HG03045 (cell line): Measurements from ENCODE around the gene GUSB.
"Not testable (repeated sequence)": the region's sequence is repeated elsewhere in the genome, so short reads cannot be mapped to it uniquely, and the experiment has no call there.

ENCODE experiments used
- ATAC-seq: cut with Tn5 transposase; IDR thresholded peaks from one replicate; pipeline ENCODE4 v1.9.1; 2021; ENCODE audit warnings: mild to moderate bottlenecking, moderate library complexity; ENCODE audit not compliant: unreplicated experiment

GUSB gene

DNA sequence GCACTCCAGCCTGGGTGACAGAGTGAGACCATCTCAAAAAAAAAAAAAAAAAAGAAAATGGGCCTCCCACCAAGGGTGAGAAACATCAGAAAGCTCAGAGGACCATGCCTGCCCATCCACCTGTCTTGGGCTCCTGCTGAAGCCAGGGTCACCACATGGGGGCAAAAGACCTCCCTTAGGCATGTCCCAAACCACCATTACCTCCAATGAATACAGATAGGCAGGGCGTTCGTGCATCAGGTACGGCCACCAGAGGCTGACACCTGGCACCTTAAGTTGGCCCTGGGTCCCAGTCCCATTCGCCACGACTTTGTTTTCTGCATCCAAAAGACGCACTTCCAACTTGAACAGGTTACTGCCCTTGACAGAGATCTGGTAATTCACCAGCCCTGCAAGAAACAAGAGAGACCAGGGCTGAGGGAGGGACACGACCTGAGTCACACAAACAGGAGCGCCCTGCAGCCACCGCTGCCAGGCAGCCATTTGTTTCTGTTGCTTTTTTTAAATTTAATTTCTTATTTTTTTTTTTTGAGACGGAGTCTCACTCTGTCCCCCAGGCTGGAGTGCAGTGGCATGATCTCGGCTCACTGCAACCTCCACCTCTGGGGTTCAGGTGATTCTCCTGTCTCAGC is 6.1 kb downstream of the GUSB start:
- no peak for ATAC-seq

DNA sequence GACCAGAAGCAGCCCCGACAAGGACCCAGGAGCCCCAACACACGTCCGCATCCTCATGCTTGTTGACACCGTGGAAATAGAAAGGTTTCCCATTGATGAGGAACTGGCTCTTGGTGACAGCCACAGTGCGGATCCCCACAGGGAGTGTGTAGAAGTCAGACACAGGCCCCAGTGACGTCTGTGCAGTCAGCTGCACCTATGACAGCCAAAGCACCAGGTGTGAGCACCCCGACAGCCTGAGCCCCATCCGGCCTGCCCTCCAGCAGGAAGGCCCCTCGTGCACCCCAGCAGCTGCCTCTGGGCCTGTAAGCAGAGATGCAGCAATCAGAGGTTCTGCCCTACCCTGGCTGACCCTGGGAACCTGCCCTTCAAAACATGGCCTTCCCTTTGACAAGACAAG is 7.1 kb downstream of the GUSB start:
- no peak for ATAC-seq

DNA sequence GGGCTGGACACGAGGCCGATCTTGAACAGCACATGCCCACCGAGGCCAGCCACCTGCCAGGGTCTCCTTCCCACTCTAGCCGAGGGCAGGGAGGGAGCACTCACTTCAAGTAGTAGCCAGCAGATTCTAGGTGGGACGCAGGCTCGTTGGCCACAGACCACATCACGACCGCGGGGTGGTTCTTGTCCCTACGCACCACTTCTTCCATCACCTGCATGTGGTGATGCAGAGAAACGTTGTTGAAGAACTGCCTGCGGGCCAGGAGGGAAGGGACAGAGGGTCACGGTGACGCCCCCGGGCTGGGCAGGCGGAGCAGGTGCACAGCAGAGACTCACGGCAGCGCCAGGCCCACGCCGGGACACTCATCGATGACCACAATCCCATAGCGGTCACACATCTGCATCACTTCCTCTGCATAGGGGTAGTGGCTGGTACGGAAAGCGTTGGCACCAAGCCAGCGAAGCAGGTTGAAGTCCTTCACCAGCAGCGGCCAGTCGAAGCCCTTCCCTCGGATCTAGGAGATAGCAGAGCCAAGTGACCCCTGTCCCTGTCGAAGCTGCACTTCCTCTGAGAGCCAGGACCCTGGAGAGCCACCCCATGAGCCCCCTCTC is 7.7 kb downstream of the GUSB start:
- no peak for ATAC-seq

DNA sequence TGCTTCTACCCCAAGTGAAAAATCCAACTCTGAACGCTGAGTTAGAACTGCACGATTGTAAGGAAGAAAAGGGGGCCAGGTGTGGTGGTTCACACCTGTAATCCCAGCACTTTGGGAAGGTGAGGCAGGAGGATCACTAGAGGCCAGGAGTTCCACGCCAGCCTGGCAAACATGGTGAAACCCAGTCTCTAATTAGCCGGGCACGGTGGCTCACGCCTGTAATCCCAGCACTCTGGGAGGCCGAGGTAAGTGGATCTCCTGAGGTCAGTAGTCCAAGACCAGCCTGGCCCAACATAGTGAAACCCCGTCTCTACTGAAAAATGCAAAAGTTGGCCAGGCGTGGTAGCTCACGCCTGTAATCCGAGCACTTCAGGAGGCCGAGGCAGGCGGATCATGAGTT is 9.0 kb downstream of the GUSB start:
- no peak for ATAC-seq

DNA sequence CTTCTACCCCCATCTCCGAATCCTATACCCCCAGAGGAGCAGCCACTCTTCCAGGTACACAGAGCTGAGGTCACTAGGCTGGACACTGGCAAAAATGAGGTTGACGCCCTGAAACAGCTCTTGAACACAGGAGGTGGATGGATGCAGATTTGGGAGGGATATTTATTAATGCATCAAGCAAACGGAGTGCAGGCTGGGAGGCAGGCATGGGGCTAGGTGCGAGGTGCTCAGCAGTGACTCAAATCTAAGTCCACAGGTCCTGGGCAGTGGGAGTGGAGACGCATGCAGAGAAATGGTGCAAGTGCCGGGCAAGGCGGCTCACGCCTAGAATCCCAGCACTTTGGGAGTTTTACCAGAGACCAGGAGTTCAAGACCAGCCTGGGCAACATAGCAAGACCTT is 11.0 kb downstream of the GUSB start:
- ATAC-seq = no peak

DNA sequence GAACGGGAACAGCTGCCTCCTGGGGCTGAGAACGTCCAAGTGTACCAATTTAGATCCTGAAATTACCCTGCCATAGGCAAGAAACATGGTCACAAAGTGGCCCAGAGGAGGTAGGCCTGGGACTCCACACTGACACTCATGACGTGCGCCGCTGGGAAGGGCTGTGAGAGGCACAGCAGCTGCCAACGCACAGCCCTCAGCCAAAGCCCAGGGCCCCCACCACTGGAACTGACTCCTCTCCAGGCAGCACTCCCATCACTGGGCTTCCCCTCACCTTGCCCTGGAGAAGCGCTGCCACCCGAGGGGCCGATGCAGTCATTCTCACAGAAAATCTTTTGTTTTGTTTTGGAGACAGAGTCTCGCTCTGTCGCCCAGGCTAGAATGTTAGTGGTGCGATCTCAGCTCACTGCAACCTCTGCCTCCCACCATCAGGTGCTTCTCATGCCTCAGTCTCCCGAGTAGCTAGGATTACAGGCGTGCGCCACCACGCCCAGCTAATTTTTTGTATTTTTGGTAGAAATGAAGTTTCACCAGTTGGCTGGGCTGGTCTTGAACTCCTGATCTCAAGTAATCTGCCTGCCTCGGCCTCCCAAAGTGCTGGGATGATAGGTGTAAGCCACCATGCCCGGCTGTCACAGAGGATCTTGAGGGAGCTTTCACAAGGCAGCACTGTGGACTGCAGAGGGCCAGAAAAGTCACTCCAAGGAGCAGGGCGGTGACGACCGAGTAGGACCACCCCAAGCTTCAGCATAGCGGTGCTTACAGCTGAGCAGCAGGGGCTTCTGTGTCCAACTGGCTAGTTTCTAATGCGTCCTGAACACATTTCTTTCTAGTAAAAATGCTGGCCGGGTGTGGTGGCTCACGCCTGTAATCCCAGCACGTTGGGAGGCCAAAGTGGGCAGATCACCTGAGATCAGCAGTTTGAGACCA is 13.5 kb downstream of the GUSB start:
- ATAC-seq = no peak

DNA sequence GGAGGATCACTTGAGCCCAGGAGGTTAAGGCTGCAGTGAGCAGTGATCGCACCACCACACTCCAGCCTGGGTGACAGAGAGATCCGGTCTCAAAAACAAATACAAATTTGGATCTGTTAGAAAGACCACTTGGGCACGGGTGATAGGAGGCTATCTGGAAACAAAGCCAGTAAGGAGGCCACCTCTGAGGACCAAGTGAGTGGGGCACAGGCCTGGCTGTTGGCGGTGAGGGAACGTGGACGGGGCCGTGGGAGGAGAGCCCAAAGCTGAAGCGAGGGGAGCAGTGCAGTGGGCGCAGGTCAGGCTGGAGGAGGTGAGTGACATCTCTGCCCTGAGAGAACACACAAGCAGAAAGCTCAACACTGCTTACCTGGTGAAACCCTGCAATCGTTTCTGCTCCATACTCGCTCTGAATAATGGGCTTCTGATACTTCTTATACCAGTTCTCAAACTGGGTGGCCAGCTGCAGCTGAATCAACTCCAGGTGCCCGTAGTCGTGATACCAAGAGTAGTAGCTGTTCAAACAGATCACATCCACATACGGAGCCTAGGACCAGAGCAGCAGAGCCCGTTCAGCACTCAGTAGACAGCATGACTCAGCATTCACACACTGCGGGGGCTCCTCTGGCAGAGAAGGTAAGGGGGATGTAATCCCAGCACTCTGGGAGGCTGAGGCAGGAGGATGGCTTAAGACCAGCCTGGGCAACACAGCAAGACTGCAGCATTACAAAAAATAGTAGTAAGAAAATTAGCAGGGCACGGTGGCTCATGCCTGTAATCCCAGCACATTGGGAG is 14.5 kb downstream of the GUSB start:
- ATAC-seq = no peak

DNA sequence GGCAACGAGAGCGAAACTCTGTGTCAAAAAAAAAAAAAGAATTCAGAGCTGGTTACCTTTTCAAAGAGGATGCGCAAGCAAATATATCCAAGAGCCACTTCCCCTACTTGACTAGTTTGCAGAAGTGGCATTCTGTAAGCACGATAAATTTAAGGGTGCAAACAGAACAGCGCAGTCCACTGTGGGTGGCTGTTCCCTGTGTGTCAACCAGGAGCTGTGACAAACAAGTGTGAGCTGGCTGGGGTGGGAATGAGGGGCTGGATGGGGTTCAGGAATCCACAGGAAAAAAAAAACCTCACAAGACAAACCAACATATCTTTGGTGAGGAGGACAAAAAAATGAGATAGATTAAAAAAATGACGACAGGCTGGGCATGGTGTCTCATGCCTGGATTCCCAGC is 15.9 kb downstream of the GUSB start:
- no peak for ATAC-seq

DNA sequence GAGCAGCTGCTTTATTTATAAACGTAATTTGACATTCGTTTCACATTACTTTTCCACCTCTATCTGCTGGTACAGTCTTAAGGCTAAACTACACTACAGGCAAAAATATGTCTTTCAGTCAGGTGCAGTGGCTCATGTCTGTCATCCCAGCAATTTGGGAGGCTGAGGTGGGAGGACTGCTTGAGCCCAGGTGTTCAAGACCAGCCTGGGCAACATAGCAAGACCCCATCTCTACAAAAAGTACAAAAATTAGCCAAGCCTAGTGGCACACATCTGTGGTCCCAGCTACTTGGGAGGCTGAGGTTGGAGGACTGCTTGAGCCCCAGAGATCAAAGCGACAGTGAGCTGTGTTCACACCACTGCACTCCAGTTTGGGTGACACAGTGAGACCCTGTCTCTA is 17.3 kb downstream of the GUSB start:
- ATAC-seq = not testable (repeated sequence)

DNA sequence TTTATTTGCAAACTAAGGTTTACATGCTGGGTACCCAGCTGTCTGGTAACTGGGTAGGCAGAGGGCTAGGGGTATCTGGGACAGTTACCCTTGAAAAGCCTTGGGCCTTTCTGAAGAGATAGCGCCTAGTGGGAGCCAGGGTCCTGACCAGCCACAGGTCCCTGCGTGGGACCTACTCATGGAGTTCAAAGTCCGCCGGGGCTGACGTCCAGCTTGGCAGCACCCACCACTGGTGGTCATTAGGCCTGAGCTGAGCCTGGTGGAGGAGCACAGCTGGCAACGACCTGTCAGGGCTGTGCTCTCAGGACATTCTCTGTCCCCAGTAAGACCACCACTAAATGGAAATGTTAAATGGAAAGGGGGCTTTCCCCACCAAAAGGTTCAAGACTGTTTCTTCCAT is 20.0 kb downstream of the GUSB start:
- ATAC-seq = no peak

DNA sequence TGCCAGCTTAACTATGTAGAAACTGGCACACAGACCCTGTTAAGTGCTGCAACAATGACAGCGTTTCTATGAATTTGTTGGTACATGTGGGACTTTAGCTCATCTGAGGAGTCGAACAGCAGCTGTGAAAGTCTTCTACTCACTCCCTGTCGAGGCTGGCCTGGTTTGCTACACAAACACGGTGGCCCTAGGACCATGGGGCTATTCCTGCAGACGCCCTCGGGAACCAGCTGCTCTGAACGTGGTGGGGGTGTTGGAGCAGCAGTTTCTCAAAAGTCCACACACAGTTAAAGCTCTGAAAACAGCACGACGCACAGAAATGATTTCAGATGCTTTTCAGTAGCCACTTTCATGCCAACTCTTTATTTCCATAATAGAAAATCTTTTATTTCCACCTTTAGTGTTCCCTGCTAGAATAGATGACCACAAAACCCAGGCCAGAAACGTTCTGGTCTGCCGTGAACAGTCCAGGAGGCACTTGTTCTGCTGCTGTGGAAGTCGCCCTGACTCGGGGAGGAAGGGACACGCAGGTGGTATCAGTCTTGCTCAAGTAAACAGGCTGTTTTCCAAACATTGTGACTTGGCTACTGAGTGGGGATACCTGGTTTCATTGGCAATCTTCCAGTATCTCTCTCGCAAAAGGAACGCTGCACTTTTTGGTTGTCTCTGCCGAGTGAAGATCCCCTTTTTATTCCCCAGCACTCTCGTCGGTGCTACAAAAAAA is 21.5 kb downstream of the GUSB start:
- ATAC-seq = no peak

DNA sequence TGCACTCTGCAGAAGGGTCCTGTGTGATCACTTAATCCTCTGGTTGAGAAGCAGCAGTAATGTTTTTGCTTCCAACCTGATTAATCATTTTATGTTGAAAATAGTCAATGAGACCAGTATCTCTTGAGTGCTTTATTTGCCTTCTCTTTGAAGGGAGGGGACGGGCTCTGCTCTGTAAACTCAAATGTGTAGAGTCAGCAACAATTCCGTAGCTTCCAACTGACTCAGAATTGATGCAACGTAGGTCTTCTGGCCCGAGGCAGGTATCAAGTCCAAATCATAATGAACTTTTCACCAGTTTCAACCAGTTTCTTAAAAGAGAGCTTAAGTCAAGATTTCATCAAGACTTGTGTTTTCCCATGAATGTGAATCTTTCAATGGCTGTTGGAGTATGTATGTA is 26.3 kb downstream of the GUSB start:
- no peak for ATAC-seq

DNA sequence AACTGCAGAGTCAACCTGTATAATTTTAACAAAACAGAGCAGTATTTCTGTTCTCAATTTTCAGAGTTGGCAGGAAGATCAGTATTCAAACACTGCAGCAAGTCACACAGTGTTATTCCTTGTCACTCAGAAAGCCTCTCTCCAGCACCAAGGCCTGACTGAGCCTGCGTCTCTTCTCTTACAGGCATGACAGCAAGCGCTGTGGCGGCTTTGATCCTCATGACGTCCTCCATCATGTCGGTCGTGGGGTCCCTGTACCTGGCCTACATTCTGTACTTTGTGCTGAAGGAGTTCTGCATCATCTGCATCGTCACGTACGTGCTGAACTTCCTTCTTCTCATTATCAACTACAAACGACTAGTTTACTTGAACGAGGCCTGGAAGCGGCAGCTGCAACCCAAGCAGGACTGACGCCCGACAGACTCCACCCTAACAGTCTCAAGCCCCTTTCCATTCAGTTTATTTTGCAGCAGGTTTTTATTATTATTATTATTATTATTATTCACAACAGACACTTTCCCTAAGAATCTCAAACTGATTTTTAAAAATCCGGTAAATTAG is 28.0 kb downstream of the GUSB start:
- no peak for ATAC-seq

DNA sequence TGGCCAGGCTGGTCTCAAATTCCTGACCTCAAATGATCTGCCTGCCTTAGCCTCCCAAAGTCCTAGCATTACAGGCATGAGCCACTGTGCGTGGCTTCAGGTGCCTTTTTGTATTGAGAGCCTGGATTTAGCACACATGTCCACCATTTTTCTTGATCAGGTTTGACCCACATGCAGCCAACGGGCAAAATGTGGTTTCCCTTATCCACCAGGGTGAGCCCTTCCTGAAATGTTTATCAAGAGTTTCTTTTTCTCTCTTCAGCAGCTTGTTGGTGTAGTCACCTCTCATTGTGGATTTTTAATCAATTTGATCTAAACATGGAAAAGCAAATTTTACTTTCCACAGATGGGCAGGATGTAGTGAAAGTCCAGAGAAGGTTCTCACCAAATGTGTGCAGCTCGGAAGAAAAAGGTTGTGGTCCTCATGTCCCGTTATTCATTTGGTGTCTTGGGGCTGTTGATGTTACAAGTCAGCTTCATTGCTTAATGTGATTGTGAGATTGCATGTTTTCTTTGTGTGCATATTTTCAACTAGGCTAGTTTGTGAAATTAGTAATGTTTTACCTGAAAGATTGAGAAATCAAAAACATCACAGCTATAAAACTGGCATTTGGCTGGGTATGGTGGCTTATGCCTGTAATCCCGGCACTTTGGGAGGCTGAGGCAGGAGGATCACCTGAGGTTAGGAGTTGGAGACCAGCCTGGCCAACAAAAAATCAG is 28.9 kb downstream of the GUSB start:
- no peak for ATAC-seq

DNA sequence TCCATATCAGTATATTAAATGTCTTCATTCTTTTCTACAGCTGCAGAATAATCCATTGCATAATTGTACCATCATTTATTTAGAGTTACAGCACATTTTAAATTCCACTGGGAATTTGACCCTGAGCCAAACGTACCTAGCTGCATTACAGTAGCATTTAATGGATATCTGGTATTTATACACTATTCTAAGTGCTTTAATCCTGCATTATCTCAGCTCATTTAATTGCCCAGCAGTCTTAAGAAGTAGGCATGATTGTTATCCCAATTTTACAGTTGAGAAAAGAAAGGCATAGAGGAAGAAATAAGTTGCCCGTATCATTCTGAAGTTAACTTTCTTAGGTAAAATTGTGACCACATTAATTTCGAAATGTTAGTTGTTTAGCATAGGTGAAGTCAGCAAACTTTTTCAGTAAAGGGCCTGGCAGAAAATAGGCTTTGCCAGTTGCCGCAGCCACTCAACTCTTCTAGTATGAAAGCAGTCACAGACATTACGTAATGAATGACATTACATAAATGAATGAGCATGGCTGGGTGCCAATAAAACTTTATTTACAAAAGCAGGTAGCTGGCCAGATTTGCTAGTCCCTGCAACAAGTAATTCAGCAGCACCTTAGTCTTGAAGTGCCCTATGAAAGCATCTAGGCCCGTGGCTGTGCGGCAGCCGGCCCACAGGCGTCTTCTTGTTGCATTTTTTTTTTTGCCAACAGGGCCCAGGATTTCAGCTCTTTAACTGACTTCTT is 30.0 kb downstream of the GUSB start:
- ATAC-seq = no peak

DNA sequence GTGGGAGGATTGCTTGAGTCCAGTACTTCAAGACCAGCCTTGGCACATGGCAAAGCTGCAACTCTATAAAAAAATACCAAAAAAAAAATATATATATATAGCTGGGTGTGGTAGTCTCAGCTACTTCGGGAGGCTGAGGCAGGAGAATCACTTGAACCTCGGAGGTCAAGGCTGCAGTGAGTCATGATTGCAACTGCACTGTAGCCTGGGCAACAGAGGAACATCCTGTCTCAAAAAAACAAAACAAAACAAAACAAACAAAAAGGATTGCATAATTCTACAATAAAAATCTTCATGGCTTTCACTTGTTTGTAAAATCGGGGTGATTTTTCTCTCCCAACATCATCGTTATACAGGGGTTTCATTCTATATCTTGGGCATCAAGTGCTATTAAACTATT is 35.1 kb downstream of the GUSB start:
- no peak for ATAC-seq

DNA sequence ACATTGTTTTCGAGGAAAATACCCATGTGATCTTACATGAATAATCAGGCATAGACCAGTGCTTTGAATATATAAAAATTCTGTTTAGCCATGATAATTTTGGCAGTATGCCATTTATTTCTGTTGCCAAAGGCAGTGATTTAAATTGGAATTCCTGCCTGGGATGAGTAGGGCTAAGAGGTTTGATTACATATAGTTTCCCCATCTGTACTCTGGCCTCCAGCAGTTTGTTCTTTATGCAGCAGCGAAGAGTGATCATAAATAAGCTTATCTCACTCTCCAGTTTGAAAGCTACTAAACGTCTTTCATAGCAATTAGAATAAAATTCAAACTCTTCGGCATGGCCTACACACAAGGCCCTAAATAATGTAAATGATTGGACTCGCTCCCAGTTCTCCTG is 36.2 kb downstream of the GUSB start:
- not testable (repeated sequence) for ATAC-seq

DNA sequence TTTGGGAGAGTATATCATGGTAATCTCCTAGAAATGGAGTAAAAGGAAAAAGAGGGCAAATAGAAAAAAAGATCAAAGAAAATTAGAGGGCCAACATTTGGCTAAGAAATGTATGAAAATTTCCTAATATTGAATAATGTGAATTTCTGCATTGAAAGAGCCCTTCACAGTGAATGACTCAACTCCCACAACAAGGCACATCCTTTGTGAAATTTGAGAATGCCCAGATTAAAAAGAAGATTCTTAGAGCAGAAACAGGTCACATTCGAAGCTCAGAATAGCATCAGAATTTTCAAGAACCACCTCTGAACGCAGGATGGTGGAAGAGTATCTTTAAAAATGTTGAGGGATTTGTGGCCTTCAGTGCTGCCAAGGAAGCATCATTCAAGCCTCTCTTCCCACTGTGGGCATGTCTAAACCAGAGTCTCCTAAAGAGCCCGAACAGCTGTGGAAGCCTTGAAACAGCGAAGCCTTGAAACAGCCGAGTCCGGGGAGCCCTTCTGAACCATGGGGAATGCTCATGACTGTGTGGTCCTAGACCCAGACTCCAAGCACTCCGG is 43.6 kb downstream of the GUSB start:
- no peak for ATAC-seq

DNA sequence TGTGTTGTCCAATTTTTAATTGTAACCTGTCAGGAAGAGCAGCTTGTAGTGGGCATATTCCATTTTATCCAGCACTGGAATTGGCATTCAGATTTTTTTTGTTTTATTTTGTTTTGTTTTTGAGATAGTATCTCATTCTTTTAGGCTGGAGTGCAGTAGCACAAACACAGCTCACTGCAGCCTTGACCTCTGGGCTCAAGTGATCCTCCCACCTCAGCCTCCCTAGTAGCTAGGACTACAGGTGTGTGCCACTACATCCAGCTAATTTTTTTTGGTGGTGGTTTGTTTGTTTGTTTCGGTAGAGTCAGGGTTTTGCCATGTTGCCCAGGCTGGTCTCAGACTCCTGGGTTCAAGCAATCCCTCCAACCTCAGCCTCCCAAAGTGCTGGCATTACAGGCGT is 44.7 kb downstream of the GUSB start:
- ATAC-seq = no peak
